ENCODE results near the gene ADAMTS2.
"Not testable (repeated sequence)": the region's sequence is repeated elsewhere in the genome, so short reads cannot be mapped to it uniquely, and the experiment has no call there.

Gene ADAMTS2

DNA sequence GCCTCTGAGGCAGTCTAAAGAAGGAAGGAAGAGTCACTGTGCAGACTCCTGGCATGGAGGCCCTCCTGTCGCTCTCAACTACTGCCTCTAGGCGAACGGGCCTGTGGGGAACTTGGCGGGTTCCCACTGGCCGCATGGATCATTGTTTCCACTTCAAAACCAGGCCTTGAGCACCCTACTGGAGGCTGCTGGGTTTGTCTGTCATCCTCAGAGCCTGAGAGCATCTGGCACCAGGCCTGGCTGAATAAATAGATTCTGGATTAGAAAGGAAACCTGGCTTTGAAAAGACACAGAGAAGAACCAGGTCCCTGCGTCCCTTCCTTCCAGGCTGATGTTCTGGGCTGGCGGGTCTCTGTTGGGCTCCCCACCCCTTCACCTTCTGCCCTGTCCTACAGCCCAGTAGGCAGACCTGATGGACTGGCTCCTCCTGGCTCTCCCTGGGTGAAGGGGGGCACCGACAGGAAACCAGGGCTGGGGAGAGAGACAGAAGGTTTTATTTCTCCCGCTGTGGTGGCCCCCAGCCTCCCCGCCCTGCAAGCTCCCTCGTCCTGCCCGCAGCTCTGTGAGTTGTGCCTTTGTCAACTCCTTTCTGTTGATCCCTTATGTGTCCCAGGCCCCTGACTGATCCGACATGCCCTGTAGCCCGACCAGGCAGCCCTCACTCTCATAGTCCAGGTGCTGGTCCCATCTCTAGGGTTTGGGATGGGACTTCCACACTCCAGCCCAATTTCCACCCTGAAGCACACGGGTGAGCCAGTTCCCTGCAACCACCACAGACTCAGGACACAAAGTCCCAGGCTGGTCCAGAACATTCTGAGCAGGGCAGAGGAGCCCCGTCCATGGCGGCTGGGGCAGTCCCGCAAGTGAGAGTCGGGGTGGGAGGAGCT lies 50.1 kb downstream of the ADAMTS2 start:
- no peak for DNase-seq

DNA sequence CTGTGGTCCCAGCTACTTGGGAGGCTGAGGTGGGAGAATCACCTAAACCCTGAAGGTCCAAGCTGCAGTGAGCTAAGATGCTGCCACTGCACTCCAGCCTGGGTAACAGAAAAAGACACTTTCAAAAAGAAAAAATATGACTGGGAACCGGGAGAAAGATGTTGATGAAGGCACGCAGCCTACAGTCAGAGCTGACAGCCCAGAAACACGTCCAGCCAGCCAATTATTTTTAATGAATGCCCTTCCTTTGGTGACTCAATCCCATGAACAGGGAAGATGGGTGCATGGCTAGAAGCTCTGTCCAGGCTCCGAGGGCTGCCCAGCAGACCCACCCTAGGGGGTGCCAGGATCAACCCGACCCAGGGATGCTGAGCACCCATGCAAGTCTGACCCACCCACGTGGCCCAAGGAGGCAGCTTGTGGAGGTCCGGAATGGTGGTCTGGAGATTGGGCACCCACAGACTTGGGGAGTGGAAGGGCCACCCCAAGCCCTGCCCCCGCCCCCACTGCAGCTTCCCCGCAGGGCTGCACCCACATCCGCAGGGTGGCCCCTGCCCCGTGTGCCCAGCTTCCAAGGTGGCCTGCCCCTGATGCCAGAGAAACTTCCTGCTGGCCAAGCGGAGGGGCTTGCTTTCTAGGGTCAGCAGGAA lies 51.0 kb downstream of the ADAMTS2 start:
- DNase-seq = no peak

DNA sequence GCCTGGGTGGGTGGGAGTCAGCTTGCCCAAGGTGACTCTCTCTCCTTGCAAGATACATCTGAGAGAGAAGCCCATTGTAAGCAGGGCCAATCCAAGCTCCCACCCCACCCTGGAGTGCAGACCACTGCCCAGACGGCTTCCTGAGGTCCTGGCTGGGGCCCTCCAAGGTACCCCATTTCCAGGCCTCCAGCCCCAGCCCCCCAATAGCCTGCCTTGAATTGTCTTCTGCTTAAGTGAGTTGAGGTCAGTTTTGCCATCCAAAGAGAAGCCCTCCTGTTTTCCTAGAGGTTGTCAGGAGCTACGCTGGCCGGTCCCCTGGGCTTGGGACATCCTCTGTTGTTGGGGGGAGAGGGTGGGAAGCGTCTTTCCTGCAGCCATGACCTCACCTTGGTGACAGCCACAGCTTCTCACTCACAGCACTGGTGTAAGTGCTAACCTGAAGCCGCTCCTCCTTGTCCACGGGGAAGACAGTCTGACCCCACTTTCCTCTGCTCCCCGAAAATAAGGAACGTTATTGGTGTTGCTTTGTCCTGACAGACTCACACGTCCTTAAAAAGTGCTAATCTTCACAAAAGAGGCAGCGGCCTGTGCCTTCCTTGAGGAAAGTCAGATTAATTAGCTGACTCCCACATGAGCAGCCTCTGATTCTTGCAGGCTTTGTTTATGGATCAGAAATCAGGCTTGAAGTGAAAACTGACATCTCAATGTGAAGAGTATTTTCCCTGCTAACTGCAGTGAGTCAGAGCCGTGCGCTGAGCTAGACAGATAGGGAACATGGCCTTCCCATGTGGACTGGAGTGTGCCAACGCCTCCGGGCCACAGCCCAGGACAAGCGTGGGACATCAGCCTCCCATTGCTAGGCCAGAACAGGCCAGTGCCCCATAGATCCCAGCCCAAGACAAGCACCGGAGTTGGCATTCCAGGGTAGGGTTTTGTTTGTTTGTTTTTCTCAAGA lies 52.3 kb downstream of the ADAMTS2 start:
- DNase-seq = no peak

DNA sequence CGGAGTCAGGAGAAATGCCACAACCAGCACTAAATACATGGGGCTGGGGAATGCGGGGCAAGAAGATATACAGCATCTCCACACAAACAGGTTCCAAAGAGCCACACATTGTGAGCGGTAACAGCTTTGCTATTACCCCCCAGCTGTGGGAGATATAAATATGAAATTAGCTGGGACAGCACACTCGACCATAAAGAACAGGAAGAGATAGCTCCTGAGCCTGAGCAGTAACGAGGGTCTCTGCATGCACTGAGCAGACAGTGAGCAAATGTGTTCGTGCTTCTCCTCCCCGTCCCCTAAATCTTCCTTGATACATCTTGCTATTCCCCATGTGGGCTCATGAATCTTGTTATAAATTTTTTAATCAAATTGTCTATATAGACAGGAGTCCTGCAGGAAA lies 53.1 kb downstream of the ADAMTS2 start:
- DNase-seq = no peak

DNA sequence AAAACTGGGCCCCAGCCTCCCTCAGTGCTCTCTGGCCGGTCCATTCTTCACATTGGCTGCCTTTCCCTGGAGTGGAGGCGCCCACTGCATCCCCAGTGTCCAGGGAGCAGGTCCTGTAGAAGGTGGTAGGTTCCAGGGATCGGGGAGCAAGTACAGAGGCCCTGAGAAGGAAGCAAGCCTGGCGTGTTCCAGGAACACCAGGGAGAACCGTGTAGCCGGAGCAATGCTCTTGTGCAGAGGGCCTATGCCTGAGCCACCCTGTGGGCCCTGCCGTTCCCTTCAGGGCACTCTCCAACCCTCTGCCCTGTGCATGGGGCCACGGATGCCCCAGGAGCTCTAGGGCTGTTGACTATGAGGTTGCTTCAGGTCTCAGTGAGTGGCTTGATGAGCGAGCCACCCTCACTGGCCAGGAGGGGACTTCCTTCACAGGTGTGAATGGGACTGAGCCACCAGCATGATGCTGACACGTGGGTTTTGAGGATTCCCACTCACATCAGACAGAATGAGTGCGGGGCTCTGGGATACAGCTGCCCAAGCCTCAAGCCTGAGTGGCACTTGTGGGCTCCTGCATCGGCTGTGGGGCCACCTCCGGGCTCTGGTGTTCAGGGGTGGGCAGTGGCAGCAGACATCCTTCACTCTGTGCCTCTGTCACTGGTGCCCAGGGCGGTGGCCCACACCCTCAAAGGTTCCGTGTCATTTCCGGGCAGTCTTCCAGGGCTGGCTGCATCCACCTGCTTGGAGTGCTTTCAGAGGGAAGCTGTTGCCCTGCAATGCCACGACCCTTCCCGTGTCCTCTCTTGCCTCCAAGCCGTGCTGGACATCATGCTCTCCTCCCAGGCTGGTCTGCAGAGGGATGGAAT lies 54.4 kb downstream of the ADAMTS2 start:
- DNase-seq = no peak

DNA sequence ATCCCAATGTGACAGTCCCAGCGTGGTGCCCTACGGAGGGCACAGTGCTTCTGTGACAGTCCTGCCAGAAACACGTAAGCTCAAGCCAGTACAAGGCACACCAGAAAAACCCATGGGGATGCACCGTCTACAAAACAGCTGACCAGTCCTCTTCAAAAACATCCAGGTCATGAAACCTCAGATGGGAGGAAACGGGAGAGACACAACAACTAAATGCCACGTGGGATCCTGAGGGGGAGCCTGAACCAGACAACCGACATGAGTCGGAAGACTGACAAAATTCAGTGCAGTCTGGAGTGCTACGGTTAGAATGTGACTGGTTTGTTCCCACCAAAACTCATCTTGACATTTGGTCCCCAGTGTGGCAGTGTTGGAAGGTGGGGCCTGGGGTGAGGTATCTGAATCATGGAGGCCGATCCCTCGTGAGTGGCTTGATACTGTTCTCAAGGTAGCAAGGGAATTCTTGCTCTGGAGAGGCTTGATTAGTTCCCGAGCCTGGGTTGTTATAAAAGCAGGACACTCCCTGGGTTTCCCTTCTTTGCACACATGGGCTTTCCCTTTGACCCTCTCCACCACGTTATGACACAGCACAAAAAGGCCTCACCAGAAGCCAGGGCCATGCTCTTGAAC lies 55.4 kb downstream of the ADAMTS2 start:
- no peak for DNase-seq

DNA sequence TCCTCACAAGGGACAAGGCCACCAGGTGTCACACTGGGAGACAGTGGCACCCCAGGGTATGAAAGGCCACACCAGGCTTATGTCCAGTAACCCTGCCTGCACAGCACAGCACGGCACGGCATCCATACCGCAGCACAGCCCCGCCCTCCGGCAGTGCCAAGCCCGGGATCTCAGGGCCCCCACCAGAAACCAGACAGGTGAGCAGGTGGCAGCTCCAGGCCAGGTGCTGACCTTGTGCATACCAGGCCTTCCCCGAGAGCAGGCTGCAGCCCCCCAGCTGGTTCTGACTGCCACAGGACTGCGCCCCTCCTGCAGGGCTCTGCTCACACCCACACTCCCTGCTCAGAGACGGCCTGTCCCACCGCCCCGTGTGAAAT lies 56.5 kb downstream of the ADAMTS2 start:
- no peak for DNase-seq

DNA sequence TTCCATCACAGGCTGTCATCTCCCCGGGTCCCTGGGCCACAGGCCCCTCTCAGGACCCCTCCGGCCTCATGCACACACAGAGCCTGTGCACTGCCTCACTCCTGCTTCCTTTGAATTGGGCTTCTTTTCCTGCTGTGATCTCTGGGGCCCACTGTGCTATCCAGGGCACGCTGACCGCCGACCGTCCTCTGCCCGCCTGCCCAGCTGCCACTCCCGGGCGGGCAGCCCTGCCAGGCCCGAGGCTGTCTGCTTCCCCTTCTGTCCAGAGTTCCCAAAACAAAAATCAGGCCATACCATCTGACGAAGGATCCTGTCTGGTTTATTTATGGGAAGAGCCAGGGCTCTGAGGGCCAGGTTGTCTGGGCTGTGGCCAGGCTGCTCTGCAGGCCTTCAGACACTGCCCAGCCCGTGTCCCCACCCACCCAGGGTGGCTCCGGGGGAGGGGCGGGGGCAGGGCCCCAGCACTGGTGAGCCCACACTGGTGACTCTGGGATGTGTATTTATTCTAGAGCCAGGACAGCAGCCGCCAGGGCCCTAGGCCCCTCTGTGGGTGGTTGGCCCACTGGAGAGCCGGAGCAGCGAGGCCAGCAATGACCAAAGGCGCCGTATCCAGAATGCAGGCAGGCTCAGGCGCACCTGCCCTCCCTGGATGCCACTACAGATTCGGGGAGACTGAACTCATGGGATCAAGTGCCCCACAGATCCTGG lies 57.0 kb downstream of the ADAMTS2 start:
- DNase-seq = no peak

DNA sequence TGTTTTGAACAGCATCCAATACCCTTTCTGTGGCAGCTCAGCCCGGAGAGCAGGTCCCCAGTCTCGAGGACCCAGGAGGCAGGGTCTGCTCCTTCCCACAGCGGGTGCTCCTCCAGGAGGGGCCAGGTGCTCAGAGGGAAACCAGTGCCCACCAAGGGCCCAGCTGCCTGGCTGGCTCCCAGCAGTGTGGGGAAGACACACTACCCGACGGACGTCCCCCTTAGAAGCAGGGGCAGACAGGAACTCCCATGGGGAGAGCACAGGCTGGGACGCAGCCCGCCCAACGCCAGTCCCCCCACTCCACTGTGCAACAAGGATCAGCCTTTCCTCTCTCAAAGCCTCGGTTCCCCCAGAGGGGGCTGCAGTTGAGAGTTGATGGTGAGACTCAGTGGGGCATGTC lies 57.6 kb downstream of the ADAMTS2 start:
- no peak for DNase-seq

DNA sequence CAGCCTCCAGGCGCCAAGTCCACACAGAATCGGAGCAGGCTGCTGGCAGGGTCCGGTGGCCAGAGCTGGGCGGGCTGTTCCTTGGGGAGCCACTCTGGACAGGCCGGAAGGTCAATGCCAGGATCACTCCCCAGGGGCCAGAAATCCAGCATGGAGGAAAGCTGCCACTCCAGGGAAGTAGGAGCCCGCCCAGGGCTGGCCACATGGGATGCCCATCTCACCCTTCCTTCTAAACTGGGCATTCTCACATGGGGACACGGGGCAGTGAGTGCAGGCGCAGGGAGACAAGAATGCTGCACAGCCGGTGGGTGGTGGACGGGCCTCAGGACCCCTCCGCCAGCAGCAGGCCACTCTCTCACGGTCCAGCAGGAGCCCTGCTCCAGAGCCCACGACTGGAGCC lies 58.2 kb downstream of the ADAMTS2 start:
- DNase-seq = no peak

DNA sequence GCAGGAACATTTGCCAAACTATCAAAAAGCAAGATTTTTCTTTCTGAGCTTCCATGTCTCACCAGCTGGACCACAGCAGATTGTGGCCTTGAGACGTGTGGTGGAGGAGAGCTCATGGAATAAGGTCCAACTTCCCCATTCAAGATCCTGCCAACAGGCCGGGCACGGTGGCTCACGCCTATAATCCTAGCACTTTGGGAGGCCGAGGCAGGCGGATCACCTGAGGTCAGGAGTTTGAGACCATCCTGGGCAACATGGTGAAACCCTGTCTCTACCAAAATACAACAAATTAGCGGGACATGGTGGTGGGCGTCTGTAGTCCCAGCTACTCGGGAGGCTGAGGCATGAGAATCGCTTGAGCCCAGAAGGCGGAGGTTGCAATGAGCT lies 59.5 kb downstream of the ADAMTS2 start:
- not testable (repeated sequence) for DNase-seq

DNA sequence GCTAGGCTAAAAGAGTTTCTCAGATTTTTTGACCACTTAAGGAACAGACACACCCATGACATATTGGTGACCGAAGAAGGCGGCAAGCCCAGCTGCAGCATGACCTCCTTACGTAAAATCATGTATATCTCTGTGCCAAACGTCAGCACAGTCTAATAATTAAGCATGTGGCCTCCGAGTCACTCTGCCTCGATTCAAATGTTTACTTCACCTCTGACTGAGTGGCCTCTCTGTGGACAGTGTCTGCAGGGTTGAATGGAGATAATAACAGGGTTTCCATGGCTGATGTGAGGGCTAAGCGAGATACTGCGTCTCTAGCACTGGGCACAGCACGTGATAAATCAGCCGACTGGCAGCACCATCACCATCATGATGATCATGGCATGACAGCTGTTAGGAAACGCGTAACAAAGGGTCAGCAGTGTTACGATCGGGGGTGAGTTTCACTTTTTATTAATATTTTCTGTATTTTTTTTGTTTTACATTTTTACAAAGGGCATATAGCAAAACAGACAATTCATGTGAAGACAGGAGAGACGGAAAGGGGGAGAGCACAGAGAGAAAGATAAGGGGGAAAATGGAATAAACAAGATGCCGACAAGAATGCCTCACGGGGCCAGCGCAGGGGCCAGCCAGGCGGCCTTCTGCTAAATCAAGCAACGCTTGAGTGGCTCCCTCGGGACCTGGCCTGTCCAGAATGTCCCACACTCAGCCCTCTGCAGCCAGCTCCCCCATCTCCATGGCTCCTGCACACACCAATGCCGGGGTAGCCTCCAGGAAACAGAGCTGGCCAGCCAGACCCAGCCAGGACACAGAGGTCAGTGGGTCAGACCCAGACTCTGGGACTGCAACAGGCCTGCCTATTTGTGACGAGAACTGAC lies 60.3 kb downstream of the ADAMTS2 start:
- DNase-seq = no peak

DNA sequence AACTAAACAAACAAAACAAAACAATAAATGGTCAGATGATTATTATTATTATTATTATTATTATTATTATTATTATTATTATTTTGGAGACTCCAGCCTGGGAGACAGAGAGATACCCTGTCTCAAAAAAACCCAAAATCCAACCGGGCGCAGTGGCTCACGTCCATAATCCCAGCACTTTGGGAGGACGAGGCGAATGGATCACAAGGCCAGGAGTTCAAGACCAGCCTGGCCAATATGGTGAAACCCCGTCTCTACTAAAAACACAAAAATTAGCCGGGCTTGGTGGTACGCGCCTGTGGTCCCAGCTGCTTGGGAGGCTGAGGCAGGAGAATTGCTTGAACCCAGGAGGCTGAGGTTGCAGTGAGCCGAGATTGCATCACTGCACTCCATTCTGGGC lies 61.4 kb downstream of the ADAMTS2 start:
- not testable (repeated sequence) for DNase-seq

DNA sequence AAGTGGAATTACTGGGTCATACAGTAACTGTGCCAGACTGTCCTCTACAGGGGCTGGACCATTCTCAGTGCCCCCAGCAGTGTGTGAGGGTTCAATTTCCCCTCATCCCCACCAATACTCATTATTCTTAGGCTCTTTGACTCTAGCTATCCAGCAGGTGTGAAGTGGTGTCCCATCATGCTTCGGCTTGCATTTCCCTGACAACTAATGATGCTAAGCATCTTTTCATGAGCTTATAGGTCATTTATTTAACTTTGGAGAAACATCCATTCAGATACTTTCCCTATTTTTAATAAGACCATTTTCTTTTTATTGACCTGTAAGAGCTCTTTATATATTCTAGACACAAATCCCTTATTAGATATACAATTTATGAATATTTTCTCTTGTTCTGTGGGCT lies 63.6 kb downstream of the ADAMTS2 start:
- DNase-seq = no peak

DNA sequence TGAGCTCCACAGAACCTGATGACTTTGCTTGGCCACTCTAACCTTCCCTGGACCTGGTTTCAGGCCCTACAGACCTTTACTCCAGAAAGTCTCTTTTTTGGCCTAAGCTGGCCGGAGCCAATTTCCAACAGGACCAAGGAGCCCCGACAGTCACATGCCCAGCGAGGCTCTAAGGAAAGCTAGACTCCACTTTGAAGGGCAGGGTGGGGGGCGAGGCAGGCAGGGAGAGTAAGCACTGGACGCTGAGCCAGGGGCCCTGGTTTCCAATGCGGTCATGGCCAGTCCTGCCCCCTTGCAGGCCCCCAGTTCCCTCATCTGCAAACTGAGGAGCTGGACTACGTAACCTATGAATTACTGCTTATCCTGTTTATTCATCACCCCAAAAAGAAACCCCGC lies 65.2 kb downstream of the ADAMTS2 start:
- no peak for DNase-seq

DNA sequence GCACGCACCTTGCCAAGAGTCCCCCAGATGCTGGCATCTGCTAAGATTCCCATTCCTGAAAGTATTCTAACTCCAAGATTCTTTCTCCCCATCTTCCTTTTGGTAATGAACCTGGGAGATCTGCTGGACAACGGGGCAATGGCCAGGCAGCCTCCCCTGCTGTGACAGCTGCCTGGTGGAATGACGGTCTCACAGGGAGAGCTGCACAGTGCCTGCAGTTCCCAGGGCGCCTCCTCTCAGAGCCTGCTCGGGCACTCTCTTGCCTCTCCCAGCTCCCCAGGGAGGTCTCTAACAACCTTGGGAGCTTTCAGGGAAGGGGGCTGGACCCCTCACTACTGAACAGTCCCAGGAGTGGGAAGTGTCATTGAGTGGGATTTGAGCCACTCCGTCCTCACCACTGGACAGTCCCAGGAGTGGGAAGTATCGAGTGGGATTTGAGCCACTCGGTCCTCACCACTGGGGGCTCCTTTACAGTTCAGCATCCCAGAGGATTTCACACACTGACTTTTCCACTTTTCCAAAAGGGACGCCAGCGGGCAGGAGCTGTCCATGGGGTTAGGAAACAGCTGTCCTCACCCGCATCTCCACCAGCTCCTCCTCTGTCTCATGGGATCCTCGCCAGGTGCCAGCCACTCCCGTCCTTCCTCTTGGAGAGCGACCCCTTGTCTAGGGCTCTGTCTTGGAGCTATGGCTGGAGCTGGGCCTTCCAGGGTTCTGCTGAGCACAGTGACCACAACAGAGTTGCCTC lies 65.7 kb downstream of the ADAMTS2 start:
- no peak for DNase-seq

DNA sequence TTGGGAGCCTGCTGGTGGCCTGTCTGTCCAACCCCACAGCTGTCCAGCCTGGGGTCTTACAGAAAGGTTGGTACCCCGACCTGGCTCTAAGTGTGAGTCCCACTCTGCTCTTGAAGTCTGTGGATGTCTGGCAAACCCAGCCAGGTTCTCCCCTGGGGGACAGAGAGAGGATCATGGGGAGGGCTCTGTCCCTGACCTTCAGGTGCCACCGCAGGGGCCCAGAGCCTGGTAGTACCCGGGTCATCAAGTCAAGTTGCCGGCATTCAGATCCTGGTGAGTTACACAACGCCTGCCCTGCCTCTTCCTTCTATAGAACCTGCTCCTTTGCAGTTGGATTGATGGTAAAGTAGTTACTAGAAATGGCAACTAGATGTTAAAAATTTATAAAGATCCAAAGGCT lies 66.7 kb downstream of the ADAMTS2 start:
- no peak for DNase-seq

DNA sequence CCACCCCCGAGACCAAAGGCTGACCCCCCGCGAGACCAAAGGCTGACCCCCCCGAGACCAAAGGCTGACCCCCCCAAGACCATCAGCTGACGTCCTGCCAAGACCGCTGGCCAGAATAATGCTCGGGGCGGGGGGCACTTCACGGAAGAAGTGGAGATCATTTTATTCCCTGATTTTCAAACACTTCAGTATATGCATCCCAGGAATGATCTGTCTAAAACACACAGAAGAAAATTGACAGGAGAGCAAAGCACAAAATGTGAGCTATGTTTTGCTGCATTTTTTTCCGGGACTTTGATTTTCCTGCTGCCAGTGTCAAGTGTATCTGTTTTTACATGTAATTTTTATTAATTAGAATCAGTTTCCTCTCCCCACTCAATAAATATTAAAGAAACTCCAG lies 67.1 kb downstream of the ADAMTS2 start:
- no peak for DNase-seq

DNA sequence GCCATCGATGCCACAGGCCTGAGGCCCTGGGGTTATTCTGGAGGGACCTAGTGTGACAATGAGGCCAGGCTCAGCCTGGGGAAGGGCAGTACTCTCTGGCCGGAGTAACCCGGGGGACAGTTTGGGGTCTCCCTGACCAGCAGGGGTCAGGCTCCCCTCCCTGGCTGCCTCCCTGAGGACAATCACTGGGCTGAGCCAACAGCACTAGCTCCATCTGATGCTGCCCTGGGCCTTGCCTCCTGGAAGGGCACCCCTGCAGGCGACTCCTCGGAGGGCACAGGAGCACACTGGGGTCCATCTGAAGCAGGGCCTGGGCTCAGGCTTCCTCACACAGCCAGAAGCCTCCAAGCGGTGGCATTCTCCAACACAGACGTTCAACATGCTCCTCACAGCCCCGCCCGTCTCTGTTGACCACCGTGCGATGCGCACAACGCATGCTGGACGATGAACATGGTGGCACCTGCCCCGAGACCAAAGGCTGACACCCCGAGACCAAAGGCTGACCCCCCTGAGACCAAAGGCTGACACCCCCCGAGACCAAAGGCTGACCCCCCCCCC lies 68.3 kb downstream of the ADAMTS2 start:
- no peak for DNase-seq

All from COR-L47 (cell line).